ENCODE results near the gene RRAS.

RRAS gene

GRCh38 chr19:49640113-49640898, at the start of gene RRAS:
RRAS (minus strand) TSS chr19:49640143; CDS start chr19:49640098, 45 bp downstream.
- DNase-seq (ENCODE audit: low read depth), result peak; percentile 99

GRCh38 chr19:49689133-49690078, 49.5 kb upstream of the RRAS start, which contains the start of gene ADM5:
ADM5 (plus strand) TSS chr19:49689594; CDS start chr19:49689838, 244 bp downstream.
- H3K4me3 ChIP-seq (ENCODE audit: low read depth, low read length), result peak within 1 kb of the TSS; percentile 55
- DNase-seq (ENCODE audit: low read depth), result no peak

More at GRCh38 chr19:49640113-49640898, at the start of gene RRAS:
- H3K4me3 ChIP-seq (ENCODE audit: low read depth, low read length), result peak within 1 kb of the TSS; percentile 99

GRCh38 chr19:49688531-49689132, 48.7 kb upstream of the RRAS start:
- no peak for DNase-seq (ENCODE audit: low read depth)
- no peak overlapping the region for H3K4me3 ChIP-seq (ENCODE audit: low read depth, low read length)

GRCh38 chr19:49687566-49688316, 47.8 kb upstream of the RRAS start:
- no peak for DNase-seq (ENCODE audit: low read depth)
- no peak overlapping the region for H3K4me3 ChIP-seq (ENCODE audit: low read depth, low read length)

DNA sequence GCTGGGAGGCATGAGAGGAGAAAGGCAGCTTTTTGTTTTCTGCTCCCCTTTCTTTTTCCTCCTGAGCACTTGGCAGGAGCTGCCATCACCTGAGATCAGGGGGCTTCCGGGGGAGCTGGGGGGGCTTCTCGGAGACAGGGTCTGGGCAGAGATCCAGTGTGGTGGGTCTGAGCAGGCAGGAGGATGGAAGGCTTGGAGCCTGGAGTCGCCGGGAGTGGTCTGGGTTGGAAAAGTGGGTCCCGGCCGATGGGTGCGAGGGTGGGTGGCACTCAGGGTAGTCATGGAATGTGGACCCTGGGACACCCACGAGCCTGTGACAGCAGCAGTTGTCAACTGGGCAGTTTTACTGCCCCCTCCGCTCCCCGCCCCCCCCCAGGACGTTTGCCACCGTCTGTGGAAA, 47.2 kb upstream of the RRAS start:
- H3K4me3 ChIP-seq (ENCODE audit: low read depth, low read length), result no peak overlapping the region
- DNase-seq (ENCODE audit: low read depth), result no peak

DNA sequence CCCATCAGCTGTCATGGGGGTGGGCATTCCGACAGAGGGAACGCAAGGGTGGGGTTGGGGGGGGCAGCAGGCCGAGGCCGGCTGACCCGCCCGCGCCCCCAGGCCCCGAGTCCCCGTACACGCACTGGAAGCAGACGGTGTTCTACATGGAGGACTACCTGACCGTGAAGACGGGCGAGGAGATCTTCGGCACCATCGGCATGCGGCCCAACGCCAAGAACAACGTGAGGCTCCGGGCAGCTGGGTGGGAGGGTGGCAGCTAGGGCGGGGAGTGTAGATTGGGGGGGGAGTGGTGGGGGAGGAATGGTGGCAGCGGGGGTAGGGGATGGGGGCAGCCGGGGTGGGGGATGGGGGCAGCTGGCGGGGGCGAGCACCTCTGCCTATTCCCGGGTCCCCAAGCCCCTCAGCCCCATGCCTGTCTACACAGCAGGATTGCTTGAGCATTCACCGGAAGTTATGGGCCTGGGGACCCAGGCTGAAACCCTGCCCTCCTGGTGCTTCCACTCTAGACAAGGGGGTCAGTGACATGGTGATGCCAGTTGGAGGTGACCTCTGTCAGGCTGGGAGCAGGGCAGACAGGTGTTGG, 46.7 kb upstream of the RRAS start:
- H3K4me3 ChIP-seq (ENCODE audit: low read depth, low read length), result no peak overlapping the region
- DNase-seq (ENCODE audit: low read depth), result no peak

- no peak overlapping the region for H3K4me3 ChIP-seq (ENCODE audit: low read depth, low read length)
Measured at GRCh38 chr19:49685845-49686332, 45.9 kb upstream of the RRAS start.

DNA sequence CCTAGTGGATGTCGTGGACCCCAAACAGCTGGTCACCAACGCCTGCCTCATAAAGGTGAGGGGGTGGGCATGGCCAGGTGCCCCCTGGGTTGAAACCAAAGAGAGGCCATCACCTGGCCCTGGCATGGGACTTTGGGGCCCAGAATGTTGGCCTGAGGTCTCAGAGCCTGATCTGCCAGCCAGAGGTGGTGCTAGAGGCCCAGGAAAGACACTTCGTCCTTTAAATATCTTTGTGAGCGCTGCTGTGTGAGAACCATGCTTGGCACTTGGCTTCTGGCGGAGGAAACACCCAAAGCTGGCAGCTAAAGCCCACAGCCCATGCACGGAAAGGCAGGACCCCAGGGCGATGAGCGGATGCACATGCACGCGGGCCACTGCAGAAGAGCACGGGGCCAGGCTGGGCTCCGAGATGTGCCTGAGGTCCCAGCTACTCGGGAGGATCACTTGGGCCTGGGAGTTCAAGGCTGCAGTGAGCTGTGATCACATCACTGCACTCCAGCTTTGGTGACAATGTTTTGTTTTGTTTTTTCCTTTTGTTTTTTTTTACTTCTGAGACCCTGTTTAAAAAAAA, 45.1 kb upstream of the RRAS start:
- H3K4me3 ChIP-seq (ENCODE audit: low read depth, low read length), result no peak overlapping the region
- no peak for DNase-seq (ENCODE audit: low read depth)

More at GRCh38 chr19:49685845-49686332, 45.9 kb upstream of the RRAS start:
- no peak for DNase-seq (ENCODE audit: low read depth)

DNA sequence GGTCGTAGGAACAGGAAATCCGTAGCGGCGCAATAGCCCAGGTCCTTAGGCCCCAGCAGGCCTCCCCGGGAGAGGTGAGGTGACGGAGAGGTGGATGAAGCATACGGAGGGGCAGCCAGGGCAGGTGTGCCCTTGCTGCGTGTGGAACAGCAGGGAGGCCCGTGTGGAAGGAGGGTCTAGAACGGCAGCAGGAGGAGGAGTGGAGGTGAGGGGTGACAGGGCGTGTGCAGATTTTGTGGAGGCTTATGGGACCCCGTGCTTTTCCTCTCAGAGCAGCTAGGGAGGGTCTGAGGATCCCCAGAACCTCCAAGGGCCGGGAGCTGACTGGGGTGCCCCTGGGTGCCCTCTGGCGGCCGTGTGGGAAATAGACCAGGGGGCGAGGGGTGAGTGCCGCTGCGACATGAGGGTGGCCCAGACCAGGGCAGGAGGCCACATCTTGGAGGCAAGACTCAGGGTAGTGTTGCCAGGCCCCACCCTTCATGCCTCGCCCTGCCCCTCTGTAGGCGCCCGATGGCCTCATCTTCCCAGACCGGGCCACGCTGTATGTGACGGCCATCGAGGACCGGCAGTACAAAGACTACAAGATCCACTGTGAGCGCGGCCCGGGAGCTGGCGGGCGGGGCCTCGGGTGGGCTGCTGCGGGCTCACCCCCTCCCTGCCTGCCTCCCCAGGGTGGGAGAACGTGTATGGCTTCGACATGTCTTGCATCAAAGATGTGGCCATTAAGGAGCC, 44.5 kb upstream of the RRAS start:
- DNase-seq (ENCODE audit: low read depth), result no peak
- no peak overlapping the region for H3K4me3 ChIP-seq (ENCODE audit: low read depth, low read length)

GRCh38 chr19:49683814-49684250, 43.9 kb upstream of the RRAS start:
- DNase-seq (ENCODE audit: low read depth), result no peak
- H3K4me3 ChIP-seq (ENCODE audit: low read depth, low read length), result no peak overlapping the region

DNA sequence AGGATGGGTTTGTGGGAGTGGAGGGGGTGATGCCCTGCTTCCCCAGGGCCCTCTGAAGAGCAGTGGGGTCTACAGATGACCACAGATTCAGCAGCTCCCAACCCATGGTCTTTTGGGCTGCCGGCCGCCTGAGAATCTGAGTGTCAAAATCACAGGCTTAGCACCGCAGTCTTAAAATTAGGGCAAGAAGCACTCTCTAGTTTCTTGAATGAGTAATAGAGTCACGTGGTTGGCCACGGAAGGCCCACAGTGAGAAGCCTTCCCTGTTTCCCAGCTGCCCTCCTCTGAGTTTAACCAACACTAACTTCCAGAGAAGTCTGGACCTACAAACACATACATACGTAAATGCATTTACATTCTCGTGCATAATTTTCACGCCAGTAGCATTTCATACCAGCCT, 42.3 kb upstream of the RRAS start:
- no peak for DNase-seq (ENCODE audit: low read depth)

GRCh38 chr19:49681830-49682229, 41.9 kb upstream of the RRAS start:
- no peak overlapping the region for H3K4me3 ChIP-seq (ENCODE audit: low read depth, low read length)
- DNase-seq (ENCODE audit: low read depth), result no peak

More for the DNA sequence above, 42.3 kb upstream of the RRAS start:
- no peak overlapping the region for H3K4me3 ChIP-seq (ENCODE audit: low read depth, low read length)

GRCh38 chr19:49680421-49681351, 40.7 kb upstream of the RRAS start:
- peak; percentile 36 for DNase-seq (ENCODE audit: low read depth)
- peak overlapping the region; percentile 20 for H3K4me3 ChIP-seq (ENCODE audit: low read depth, low read length)

GRCh38 chr19:49679771-49680413, 39.9 kb upstream of the RRAS start:
- peak overlapping the region; percentile 20 for H3K4me3 ChIP-seq (ENCODE audit: low read depth, low read length)
- no peak for DNase-seq (ENCODE audit: low read depth)

- peak overlapping the region; percentile 2 for H3K4me3 ChIP-seq (ENCODE audit: low read depth, low read length)
- DNase-seq (ENCODE audit: low read depth), result no peak
Measured at GRCh38 chr19:49678985-49679770, 39.2 kb upstream of the RRAS start.
